Right renal cortex interstitium (tissue), 3 donors: ENCODE measurements around the gene SUSD2. TPM values are rescaled to one million over a fixed set of nuclear protein-coding genes. Genes with fewer than 3 reads are reported as not detected.
"Not testable (repeated sequence)": the region's sequence is repeated elsewhere in the genome, so short reads cannot be mapped to it uniquely, and the experiment has no call there.

Source experiments
- DNase-seq, 3 donors: peaks; one replicate each; pipeline ENCODE4 v3.0.0-alpha.2; 2013; ENCODE audit warnings: low read depth in 3 of 3, low spot score in 2 of 3
- polyA plus RNA-seq, 3 donors: library from polyadenylated mRNA; unstranded; fragments of 120-200 nt; gene quantifications; one replicate each; pipeline ENCODE4 v1.2.1, GENCODE V29; 2013; ENCODE audit not compliant: insufficient read length in 3 of 3

SUSD2 gene
- polyA plus RNA-seq, 3 donors: 8.4 to 17.8 (median 17.2) TPM

- DNase-seq: no peak
These were observed 5.1 kb downstream of the SUSD2 start for GRCh38 chr22:24186352-24186740.

- no peak for DNase-seq
These were observed 5.8 kb downstream of the SUSD2 start for GRCh38 chr22:24186892-24187670.

- DNase-seq: no peak
These were observed 6.7 kb downstream of the SUSD2 start for GRCh38 chr22:24187731-24188644.

- DNase-seq: no peak
These were observed 7.5 kb downstream of the SUSD2 start for GRCh38 chr22:24188705-24189248.

GRCh38 chr22:24189249-24190158 lies 8.2 kb downstream of the SUSD2 start:
- DNase-seq: peak in 2 of 3 donors; percentile 39 to 40

- no peak for DNase-seq
These were observed 8.9 kb downstream of the SUSD2 start for GRCh38 chr22:24190159-24190540.

GRCh38 chr22:24190596-24191208 lies 9.4 kb downstream of the SUSD2 start:
- DNase-seq: no peak

- DNase-seq: no peak
These were observed 10.1 kb downstream of the SUSD2 start for GRCh38 chr22:24191381-24191841.

GRCh38 chr22:24191893-24192292 lies 10.6 kb downstream of the SUSD2 start:
- DNase-seq: no peak

GRCh38 chr22:24198682-24199052 lies 17.4 kb downstream of the SUSD2 start:
- no peak for DNase-seq

GRCh38 chr22:24200619-24201212 lies 19.4 kb downstream of the SUSD2 start:
- no peak for DNase-seq

- DNase-seq: no peak
These were observed 20.7 kb downstream of the SUSD2 start for GRCh38 chr22:24201681-24202614.

GRCh38 chr22:24203856-24204255 lies 22.6 kb downstream of the SUSD2 start:
- not testable (repeated sequence) for DNase-seq

- no peak for DNase-seq
These were observed 24.3 kb downstream of the SUSD2 start for GRCh38 chr22:24205438-24206195.

- DNase-seq: not testable (repeated sequence)
These were observed 25.4 kb downstream of the SUSD2 start for GRCh38 chr22:24206460-24207263.

- DNase-seq: no peak
These were observed 26.2 kb downstream of the SUSD2 start for GRCh38 chr22:24207264-24208011.
